ENCODE data around the gene AKAP10. TPM values are rescaled to one million over a fixed set of nuclear protein-coding genes. Genes with fewer than 3 reads are reported as not detected.
"Not testable (repeated sequence)": the region's sequence is repeated elsewhere in the genome, so short reads cannot be mapped to it uniquely, and the experiment has no call there.

Gene AKAP10
- total and polyA plus RNA-seq, 2 donors (not counting 3 experiments of a cell fraction or from before 2014, with no cell fraction given), result 10.0 to 27.1 TPM

DNA sequence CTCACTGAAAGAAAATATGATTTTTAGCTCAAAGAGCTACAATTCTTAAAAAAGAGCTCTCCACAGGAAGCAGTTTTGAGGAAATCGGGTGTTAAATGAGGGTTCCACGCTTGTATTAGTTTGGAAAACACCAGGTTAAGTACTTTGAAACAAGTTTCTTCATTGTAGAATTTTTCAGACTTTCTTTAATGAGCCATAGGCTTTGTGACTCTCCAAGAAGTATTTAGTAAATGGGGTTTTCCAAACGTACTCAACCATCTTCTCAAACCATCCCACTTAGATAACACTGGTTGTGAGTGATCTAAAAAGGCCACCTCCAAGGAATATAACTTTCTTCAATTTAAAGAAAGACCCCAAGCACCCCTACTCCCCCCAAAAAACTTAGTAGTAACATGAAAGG is 112.6 kb downstream of the AKAP10 start:
- peaks cover 6% of the 10 kb centered on the region for H3K4me1 ChIP-seq (ENCODE audit: control insufficient read depth, extremely low read depth, insufficient read depth, low read length)
- no peaks in the 10 kb centered on the region for H3K27me3 ChIP-seq (ENCODE audit: control insufficient read depth in 2 of 2, insufficient read depth in 2 of 2, low read length in 2 of 2)
- H3K36me3 ChIP-seq (ENCODE audit: control insufficient read depth in 2 of 2, extremely low read depth in 1 of 2, insufficient read depth in 2 of 2, low read length in 2 of 2), result no peaks in the 10 kb centered on the region
- DNase-seq (ENCODE audit: low read depth, low spot score), result no peak
- no peak for TF ChIP-seq EZH2 (IDR thresholded peaks at IDR 0.05; ENCODE audit: borderline replicate concordance, low read depth, low read length, severe bottlenecking)
- no peak for TF ChIP-seq GATA2 (IDR thresholded peaks at IDR 0.05; ENCODE audit: insufficient read depth, insufficient read length, low read depth, low read length)
- FAIRE-seq, result no peak
- dilution Hi-C loops (cut with MboI; ENCODE audit: extremely low pct_ligation_motif_present, low sequenced_read_pairs), result no loop called here
- H3K4me2 ChIP-seq (ENCODE audit: insufficient read depth, low read length), result no peak overlapping the region
- H2AFZ ChIP-seq (ENCODE audit: low read depth, low read length), result no peak overlapping the region
- H3K79me2 ChIP-seq (ENCODE audit: control insufficient read depth, insufficient read depth, low read length), result peaks cover 5% of the 10 kb centered on the region
- H3K4me3 ChIP-seq (replicated peaks in 1 of 3; ENCODE audit: insufficient read depth in 1 of 3, low read depth in 1 of 3, low read length in 3 of 3), result no peak overlapping the region
- H3K9ac ChIP-seq (replicated peaks; ENCODE audit: extremely low read depth, insufficient read depth, low read length), result no peak overlapping the region
- ChIA-PET CTCF (no interaction called here), POLR2A (no interaction called here)
- no TSS peak for BruUV-seq (replicated peaks)
- intact Hi-C loops (cut with micrococcal nuclease), result loop anchor here (5.0 to 10.0 kb wide), 2 partner anchors 37 to 110 kb away; partner anchors contain the start of gene AKAP10
- no peaks in the 10 kb centered on the region for H4K20me1 ChIP-seq (replicated peaks; ENCODE audit: control insufficient read depth, extremely low read depth, insufficient read depth, low read length)
- H3K27ac ChIP-seq (ENCODE audit: insufficient read depth, low read depth, low read length), result no peak overlapping the region
- no peaks in the 10 kb centered on the region for H3K9me3 ChIP-seq (replicated peaks; ENCODE audit: control insufficient read depth, insufficient read depth, low read length)
- no peaks in the 10 kb centered on the region for H3K9me1 ChIP-seq (replicated peaks; ENCODE audit: control insufficient read depth, extremely low read depth, insufficient read depth, low read length)

DNA sequence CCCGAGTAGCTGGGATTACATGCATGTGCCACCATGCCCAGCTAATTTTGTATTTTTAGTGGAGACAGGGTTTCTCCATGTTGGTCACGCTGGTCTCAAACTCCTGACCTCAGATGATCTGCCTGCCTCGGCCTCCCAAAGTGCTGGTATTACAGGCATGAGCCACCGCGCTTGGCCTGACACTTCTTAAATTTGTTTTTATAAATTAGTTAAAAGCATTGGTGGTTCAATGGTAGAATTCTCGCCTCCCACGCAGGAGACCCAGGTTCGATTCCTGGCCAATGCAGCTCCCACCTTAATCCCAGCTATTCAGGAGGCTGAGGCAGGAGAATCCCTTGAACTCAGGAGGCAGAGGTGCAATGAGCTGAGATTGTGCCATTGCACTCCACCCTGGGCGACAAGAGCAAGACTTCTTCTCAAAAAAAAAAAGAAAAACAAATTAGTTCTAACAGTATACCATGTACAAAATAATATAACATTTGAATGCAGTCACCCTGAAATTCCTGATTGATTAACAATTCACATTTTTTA is 116.9 kb downstream of the AKAP10 start:
- H2AFZ ChIP-seq (ENCODE audit: low read depth, low read length); H3K27ac ChIP-seq (ENCODE audit: insufficient read depth, low read depth, low read length); CTCF ChIA-PET; dilution Hi-C loops (cut with MboI; ENCODE audit: extremely low pct_ligation_motif_present, low sequenced_read_pairs); BruUV-seq (replicated peaks); H3K79me2 ChIP-seq (ENCODE audit: control insufficient read depth, insufficient read depth, low read length); POLR2A ChIA-PET; H3K4me1 ChIP-seq (ENCODE audit: control insufficient read depth, extremely low read depth, insufficient read depth, low read length); DNase-seq (ENCODE audit: low read depth, low spot score); H3K27me3 ChIP-seq (ENCODE audit: control insufficient read depth in 2 of 2, insufficient read depth in 2 of 2, low read length in 2 of 2); H4K20me1 ChIP-seq (replicated peaks; ENCODE audit: control insufficient read depth, extremely low read depth, insufficient read depth, low read length); H3K36me3 ChIP-seq (ENCODE audit: control insufficient read depth in 2 of 2, extremely low read depth in 1 of 2, insufficient read depth in 2 of 2, low read length in 2 of 2); FAIRE-seq; H3K9me1 ChIP-seq (replicated peaks; ENCODE audit: control insufficient read depth, extremely low read depth, insufficient read depth, low read length); H3K9me3 ChIP-seq (replicated peaks; ENCODE audit: control insufficient read depth, insufficient read depth, low read length); H3K4me3 ChIP-seq (replicated peaks in 1 of 3; ENCODE audit: insufficient read depth in 1 of 3, low read depth in 1 of 3, low read length in 3 of 3); H3K9ac ChIP-seq (replicated peaks; ENCODE audit: extremely low read depth, insufficient read depth, low read length); H3K4me2 ChIP-seq (ENCODE audit: insufficient read depth, low read length): not testable (repeated sequence)
- intact Hi-C loops (cut with micrococcal nuclease), result loop anchor here (10.0 kb wide), 1 partner anchor 114 kb away; the partner anchor contains the start of gene AKAP10
